HG02973 (cell line): ENCODE results near the gene CBLN3.
"Not testable (repeated sequence)": the region's sequence is repeated elsewhere in the genome, so short reads cannot be mapped to it uniquely, and the experiment has no call there.

Experiments used
- ATAC-seq: cut with Tn5 transposase; IDR thresholded peaks from one replicate; pipeline ENCODE4 v1.9.1; 2021; ENCODE audit warnings: moderate library complexity; ENCODE audit not compliant: unreplicated experiment

The CBLN3 gene

GRCh38 chr14:24406416-24406815 is 23.1 kb downstream of the CBLN3 start:
- no peak for ATAC-seq

DNA sequence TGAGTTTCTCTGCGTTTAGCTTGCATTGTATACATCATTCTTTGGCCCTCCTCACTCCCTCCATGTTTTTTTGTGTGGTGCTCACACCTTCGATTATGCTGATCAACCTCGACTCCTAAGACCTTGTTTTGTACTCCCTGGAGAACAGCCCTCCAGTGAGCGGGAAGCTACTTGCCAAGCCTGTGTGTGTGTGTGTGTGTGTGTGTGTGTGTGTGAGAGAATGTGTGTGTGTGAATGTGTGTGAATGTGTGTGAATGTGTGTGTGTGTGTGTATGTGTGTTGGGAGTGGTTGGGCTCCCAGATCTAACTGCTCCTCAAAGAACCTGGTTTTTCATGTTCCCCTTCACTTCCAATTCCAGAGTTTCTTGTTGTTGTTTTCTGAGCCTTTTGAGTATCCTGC is 24.7 kb downstream of the CBLN3 start:
- no peak for ATAC-seq

DNA sequence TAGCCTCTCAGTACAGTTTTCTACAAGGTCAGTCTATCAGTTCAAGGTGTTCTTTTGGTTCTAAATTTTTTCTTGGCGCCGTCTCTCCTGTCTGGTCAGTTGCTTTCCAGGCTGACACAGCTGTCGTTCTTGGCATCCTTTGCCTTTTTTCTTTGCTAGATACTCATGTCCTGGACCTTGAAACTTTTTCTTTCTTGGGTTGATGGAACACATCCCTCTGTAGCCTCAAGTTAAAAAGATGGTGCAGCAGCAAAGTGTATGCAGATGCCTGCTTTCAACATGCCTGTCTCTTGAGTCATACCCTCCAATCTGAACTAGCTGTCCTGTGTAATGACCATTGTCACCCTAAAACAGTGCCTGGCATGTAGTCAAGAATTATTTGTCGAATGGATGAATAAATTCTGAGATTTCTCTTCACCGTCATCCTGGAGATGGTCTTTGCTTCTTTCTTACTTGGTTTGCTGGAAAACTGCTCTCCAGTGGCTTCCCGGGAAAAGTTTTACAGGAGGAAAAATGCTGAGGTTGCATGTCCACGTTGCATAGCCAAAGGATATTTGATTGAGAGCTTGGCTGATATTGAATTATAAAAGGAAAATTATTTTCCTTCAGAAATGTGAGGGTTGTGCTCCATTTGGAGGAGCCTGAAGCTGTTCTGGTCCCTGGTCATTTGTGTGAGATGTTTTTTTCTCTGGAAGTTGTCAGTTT is 26.0 kb downstream of the CBLN3 start:
- ATAC-seq, result no peak

GRCh38 chr14:24401810-24402702 is 27.4 kb downstream of the CBLN3 start:
- no peak for ATAC-seq

- no peak for ATAC-seq
Measured at GRCh38 chr14:24399999-24400718, 29.3 kb downstream of the CBLN3 start.

DNA sequence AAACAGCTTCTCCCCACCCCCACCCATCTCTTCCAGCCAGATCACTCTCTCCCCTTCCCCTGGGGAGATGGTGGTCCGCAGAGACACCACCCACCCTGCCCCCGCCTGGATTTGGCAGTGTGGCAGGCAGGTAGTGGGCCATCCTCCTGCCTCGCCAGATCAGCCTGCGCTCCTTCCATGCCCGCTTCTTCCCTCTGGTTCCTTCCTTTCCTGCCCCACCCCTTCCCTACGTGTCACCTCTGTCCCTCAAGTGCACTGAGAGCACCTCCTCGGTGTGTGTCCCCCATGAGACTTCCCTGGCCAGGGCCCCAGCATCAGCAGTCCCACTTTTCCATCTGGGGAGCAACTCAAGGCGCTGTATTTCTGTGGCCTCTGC is 30.0 kb downstream of the CBLN3 start:
- no peak for ATAC-seq

- ATAC-seq, result no peak
Measured at GRCh38 chr14:24398653-24399446, 30.6 kb downstream of the CBLN3 start, which contains the start of gene NYNRIN. TSS of gene NYNRIN (plus strand) at chr14:24399003. CDS start at chr14:24399247, 244 bp downstream.

DNA sequence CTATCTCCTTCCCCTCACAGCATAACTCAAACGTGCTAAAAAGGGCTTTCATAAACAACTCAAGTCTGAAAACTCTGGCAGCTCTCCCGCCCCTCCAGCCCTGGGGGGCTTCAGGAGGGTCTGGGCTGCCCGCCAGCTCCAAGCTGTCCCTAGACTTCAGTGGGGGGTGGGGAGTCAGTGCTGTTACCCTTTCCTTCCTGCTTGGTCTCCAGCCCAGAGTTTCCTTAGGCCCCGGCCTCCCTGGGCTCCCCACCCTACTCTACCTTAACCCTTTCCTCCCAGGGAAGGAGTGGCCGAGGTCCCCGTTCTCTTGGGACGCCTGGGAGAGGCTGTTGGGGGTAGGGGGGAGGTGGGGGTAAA is 31.2 kb downstream of the CBLN3 start:
- ATAC-seq, result no peak

DNA sequence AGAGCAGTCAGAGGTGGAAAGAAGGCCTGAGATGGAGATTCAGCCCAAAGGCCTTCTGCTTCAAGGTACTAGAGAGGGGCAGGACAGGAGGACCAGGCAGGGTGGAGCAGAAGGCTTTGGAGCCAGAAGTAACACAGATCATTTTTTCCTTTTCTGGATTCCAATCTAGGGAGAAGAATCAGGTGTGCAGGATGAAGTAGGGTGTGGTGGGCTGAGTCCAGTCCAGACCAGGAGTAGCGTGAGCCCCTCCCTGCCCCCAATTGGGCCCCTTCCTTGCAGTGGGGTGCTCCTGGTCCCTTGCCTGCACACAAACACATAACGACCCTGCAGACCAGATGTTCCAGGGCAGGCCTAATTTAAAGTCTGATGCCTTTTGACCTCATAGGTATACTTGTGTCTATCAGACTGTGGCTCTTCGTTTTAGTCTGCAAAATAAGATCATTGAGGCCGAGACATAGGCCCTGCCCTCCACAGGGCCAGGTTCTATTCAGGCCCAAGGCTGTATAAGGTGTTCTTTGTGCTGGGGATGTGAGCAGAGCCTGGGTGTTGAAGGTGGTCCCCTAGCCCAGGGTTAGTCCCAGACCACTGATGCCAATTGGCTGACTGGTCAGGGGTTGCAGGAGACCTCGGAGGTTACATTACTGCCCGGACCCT is 31.7 kb downstream of the CBLN3 start:
- ATAC-seq, result no peak

DNA sequence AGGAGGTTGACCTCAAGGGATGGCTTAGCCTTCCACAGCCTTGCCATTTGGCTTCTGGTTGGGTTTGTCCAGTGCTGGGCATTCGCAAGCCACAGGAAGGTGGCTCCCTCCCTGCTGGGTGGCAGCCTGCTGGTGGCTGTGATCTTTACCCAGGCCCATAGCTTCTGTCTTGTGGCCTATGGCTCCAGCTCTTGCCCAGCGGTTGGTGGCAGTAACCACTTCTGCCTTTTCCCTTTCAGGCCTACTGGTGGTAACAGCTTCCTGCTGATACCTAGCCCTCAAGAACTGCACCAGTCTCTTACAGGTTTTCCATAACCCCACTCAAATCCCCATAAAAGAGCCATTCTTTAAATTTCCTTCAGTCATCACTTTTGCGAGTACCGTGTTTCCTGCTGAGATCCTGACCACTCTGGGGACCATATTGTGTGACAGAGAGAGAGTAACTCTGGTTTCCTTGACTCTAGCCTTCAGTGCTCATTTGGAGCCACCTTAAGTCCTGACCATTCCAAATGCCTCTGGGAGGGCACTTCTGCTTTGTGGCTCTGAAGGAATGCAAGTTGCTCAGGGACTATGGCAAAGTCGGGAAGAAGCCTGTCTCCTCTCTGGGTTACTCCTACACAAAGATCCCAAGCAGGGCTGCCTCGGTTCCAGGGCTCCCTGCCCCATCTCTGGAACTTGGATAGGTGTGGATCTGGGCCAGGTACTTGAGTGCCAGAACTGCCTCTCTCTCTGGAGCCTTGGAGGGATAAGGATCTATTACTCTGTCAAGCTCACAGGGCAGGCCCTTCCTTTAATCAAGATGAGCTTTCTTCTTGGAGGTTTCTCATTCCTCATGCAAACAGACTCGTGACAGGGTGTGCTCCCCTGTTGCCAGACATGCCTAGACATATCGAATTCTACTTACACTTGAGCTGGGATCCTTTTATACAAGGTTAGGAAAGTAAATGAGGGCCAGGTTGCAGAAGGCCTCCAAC is 33.6 kb downstream of the CBLN3 start:
- no peak for ATAC-seq

- ATAC-seq, result no peak
Measured at GRCh38 chr14:24394275-24394674, 35.2 kb downstream of the CBLN3 start.

GRCh38 chr14:24392325-24393091 is 37.0 kb downstream of the CBLN3 start:
- no peak for ATAC-seq

GRCh38 chr14:24390701-24391468 is 38.6 kb downstream of the CBLN3 start:
- no peak for ATAC-seq

GRCh38 chr14:24389226-24389848 is 40.1 kb downstream of the CBLN3 start:
- ATAC-seq, result no peak

DNA sequence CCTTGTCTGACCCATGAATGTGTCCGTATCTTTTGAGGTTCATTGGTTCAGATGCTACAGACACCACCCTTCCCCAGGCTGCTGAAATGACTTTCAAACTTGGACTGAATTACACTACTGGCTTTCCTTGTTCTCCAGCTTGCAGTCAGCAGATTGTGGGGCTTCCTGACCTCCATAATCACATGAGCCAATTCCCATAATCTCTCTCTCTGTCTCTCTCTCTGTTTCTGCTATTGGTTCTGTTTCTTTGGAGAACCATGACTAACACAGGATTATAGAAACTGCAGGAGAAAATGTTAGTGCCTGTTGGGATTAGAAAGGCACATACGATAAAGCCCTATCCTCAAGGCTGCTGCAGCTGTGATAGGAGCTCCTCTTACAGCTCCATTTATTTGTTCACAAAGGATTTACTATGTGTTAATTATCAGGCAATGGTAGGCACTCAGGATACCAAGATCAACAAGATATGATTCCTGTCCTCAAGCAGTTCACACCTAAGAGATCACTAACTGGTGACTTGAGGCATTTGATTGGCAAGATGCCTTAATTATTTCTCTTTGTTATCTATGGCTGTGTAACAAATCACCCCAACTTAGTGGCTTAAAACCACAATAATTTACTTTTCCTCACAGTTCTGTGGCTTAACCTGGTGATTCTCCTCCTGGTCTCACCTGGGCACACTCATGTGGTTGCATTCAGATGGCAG is 40.8 kb downstream of the CBLN3 start:
- ATAC-seq, result no peak

- ATAC-seq, result not testable (repeated sequence)
Measured at GRCh38 chr14:24387579-24387978, 41.9 kb downstream of the CBLN3 start.

DNA sequence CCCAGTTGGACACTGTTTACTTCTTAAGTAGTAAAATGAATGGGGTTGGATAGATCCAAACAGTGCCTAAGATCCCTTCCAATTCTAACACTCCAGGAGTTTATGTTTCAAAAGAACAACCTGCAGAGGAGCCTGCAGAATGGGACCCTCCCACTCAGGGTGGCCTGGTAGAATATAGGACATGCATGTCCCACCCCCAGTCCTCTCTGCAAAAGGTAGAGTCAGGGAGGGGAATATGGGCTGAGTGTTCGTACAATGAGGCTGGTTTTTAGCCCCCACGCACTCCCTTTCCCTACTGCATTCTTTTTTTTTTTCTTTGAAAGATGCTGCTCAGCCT is 42.5 kb downstream of the CBLN3 start:
- ATAC-seq, result no peak
